GM21515 (cell line): Measurements from ENCODE around the gene CYP3A7.
"Not testable (repeated sequence)": the region's sequence is repeated elsewhere in the genome, so short reads cannot be mapped to it uniquely, and the experiment has no call there.

Source experiments
- ATAC-seq: cut with Tn5 transposase; IDR thresholded peaks from one replicate; pipeline ENCODE4 v1.9.1; 2021; ENCODE audit not compliant: unreplicated experiment

Gene CYP3A7

DNA sequence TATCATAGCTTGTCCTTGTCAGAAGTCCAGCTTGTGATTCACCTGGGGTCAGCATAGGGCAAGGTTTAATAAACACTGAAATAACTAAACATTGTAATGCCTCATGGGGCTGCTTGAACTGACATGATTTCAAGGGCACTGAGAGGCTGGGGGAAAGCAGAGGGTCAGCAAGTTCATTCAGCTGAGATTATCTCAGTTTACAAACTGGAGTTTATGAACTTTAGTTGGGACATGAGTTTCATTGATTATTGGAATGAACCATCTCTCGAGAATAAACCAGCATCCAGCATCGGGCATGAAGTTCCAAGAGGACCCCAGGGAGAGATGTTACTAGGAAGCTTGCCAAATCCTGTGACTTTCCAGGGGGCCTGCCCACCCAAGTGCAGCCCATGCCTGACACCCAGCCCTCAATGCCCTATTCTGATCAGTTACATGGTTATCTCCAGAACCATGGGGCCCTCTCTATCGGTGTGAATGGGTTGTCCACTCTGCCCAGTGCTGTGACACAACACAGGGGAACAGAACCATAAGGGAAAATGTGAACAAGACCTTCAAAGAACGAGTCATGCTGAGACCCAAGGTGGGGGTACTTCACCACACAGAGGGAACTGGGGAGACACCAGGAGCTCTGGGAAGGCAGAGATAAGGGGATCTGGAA is 7.9 kb upstream of the CYP3A7 start:
- ATAC-seq, result no peak

DNA sequence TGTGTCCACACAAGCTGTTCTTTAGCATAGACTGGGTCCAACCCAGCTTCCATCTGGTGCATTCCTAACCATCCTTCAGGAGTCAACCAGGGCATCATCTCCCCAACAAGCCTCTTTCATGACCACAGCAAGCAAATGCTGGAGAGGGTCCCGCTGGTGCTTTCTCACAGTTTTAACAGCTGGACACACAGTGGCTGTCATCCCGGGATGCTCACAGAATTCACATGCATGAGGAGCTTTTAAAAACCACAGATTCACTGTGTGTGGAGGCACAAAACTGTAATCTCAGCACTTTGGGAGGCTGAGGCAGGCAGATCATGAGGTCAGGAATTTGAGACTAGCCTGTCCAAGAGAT is 6.4 kb upstream of the CYP3A7 start:
- no peak for ATAC-seq

DNA sequence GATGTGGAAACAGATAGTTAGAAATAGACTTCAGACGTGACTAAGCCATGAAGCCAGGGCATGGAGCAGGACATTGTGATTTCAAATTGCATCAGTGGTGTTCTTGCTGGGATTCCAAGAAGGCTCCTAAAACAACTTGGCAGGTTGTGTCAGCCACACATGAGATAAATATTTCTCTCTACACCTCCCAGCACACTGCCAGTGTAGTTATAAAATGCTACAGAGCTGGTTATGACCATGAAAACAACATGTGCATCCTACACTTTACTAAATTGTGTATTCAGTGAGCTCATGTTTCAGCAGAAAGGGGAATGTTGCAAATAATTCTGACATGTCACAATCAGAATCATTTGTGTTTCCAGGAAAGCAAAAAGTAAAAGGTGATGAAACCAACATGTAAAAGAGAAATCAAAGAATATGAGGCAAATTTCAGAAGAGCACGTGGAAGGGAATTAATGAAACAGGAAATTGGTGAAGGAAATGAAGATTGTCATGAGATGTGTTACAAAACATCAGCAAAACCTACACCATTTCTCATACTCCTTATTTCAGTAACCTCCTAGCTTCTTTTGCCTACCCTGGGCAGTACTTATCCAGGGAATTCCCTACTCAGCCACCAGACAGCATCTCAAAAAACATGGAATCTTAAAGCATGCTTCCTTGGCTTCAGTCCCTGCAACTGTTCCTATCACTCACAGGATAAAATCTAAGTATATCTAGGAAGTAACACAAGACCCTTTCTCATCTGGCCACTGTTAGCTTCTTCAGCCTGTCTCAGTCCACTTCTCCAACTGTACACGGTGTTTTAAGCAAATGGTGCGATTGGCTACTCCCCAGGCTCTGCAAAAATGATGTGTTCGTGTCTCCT is 5.8 kb upstream of the CYP3A7 start:
- ATAC-seq, result no peak

DNA sequence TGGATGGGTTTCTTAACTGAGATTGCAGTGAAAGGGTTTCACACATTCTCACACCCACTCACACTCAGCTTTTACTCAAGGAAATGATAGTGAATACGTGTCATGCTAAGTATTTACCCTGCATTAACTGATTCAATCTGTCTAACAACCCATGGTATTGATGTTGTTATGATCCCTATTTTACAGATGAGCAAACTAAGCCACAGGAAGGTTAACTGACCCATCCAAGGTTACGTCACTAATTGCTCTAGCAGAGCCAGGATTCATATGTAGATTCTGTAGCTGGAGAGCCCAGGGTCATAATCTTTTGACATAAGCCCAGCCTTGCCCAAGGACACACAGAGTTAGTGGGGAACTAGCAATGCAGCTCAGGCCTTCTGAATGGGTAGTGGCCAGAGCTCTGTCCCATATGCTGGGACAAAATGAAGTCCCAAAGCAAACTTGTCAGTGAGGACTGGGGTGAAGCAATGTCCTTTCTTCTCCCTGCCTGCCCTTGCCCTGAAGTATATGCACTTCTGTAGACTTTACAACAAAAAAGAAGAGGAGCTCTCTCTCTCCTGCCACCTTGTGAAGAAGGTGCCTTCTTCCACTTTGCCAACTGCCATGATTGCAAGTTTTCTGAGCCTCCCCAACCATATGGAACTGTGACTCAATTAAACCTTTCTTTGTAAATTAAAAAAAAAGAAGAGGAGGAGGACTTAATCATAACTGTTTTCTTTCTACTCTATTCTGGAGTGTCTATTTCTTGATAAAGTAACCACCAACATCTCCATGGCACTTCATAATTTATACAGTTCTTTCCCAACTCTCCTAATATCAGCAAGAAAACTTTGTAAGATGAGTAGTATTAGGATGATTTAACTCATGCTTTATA is 4.9 kb upstream of the CYP3A7 start:
- ATAC-seq, result no peak

DNA sequence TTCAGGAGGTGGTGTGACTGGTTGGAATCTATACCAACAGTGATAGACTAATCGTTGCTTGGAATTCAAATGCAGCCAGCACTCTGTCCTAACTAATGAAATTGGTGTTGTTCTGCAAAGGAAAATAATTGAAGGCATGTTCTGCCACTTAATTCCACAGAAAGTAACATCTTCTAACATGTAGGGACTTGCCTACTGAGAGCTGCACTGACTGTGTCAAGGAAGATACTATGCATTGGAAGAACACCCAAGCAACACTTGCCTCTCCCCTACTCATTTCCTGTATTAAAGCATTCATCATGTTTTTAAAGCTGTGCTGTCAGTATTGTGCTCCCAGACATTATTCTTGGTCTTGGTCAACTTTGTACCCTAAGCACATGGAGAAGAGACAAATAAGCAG is 2.7 kb upstream of the CYP3A7 start:
- ATAC-seq, result no peak

DNA sequence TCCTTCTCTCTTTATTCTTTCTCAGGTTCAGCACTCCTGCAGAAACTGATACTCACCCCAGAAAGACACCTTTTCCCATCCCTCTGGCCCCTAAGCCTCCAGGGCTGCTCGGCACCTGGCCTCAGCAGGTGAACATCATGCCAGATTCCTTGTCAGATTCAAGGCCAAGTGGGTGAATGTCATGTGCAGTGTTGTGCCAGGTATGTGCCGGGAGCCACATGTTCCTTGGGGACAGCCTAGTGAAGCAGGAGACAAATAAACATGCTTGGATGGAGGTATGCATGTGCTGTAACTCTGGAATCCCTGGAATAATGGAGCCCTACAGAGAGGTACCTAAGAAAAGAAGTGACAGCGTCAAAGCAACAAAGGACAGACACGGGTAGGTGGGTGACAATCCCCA is 1.7 kb upstream of the CYP3A7 start:
- not testable (repeated sequence) for ATAC-seq

DNA sequence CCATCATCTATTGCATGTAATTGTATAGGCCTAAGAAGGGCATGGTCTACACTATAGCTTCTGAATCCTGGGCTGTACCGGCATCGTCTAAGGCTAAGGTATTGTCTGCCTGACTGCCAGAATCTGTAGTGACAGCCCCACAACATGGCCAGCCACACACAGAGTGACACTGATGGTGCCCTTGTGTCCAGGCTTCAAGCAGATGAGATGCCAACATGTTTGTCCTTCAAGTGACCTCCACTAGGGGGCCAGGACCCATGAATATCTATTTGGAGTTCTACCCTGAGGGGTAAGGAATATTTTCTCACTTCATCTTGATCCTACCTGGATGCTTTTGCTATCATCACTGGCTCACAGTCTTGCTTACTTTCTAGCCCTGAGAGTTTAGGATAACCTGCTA is 1.5 kb downstream of the CYP3A7 start:
- ATAC-seq, result no peak

DNA sequence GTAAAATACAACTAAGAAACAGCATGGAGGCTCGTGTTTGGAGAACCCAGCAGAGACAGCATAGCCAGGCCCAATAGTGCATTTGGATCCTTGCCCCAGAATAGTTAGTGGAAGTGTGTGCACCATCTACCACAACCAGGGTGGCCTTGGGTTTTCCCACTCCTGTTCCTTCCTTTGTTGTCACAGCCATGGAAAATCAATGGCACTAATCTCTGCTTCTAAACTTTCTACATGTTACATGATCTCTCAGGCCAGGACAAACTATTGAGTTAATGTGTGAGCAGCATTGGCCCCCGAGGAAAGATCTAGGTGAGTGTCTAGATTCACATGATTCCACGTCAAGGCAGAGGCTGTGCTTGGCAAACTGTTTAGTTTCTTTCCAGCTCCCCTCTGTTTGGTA is 2.0 kb downstream of the CYP3A7 start:
- ATAC-seq, result no peak

DNA sequence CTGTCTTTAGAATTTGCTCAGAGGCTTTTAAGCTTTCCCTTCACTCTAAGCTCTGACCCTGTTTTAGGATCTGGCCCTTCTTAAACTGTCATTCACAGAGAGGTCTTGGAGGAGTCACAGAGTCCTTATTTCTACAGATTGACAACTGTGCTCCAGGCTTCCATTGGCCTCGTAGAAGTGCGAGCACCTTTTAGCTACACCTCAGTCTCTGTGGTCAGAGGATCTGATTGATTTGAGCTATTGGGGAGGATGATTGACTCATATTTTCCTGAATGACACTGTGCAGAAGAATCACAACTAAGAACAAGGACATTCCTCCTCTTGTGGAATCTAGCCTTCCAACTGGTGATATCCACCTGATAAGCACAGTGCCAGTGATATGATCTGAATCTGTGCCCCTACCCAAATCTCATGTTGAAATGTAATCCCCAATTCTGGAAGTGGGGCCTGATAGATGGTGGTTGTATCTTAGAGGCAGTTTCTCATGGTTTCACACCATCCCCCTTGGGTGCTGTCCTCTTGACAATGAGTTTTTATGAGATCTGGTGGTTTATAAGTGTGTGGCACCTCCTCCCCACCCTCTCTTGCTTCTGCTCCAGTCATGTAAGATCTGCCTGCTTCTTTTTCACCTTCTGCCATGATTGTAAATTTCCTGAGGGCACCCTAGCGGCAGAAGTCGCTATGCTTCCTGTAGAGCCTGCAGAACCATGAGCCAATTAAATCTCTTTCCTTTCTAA is 3.2 kb downstream of the CYP3A7 start:
- ATAC-seq, result no peak

DNA sequence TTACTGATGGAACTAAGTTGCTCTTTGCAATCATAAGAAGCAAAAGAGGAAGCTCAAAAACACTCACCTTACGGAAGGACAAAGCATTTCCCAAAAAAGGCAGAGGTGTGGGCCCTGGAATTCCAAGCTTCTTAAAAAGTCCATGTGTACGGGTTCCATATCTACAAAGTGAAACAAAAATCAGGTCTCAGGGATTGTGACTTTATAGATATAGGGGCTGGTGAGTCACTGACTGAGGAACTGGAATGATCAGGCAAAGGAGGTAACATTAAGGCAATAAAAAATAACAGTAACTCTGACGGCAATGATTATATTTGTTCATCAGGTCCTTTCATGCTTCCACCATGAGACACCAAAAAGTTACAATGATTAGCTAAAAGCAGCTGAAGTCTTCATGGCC is 4.0 kb downstream of the CYP3A7 start:
- ATAC-seq, result no peak

DNA sequence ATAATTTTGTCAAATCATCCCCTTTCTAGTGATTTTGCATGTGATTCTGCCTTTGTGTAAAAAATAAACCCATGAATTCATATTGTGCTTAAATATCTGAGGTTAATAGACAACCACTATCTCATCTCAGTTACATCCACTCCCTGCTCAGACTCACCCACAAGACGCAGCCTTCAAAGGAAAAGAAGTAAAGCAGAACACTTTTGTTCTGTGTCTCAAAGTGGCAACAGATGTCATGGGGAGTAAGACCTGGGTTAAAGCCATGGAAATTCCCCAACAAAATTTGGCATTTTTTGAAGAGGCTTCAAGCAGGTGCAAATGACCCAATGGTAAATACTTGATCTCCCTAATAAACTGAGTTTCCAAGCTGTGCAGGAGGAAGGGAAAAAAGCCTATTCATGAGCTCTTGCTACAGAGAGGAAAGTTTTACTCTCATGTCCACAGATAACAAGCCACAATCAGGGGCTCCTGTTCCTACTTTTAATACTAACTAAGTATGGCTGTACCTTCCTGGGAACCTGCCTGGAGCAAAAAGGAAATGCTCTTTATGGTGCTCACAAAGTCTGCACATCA is 4.7 kb downstream of the CYP3A7 start:
- no peak for ATAC-seq

DNA sequence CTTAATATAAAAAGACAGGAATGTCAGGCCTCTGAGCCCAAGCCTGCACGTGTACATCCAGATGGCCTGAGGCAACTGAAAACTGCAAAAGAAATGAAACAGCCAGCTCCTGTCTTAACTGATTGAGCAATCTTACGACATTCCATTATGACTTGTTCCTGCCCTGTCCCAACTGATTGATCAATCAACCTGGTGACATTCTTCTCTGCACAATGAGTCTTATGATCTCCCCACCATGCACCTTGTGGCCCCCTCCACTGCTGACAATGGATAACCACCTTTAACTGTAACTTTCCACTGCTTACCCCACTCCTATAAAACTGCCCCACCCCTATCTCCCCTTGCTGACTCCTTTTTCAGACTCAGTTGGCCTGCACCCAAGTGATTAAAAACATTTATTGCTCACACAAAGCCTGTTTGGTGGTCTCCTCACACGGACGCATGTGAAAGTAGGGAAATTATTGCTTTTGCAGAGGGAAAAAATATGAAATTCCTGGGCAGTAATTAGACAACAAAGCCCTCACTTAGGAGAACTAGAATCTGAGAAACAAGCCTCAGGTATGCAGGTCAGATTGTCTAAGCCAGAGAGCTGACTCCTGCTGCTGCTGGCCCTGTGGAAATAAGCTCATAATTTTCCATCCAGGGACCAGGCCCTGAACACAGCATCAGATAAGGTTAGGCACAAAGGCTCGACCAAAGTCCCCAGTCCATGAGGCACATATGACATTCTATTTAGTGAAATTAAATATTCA is 5.3 kb downstream of the CYP3A7 start:
- ATAC-seq, result no peak

DNA sequence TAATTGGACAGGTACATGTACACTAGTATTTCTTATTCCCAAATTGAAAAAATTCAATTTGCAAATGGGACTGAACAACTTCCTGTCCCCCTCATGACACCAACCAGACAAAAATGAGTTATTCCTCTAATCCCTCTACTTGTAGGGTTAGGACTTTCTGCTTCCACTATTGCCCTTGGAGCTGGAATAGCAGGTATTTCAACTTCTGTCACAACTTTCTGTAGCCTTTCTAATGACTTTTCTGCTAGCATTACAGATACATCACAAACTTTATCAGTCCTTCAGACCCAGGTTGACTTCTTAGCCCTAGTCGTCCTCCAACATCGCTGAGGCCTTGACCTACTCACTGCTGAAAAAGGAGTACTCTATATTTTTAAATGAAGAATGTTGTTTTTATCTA is 6.4 kb downstream of the CYP3A7 start:
- ATAC-seq, result no peak

DNA sequence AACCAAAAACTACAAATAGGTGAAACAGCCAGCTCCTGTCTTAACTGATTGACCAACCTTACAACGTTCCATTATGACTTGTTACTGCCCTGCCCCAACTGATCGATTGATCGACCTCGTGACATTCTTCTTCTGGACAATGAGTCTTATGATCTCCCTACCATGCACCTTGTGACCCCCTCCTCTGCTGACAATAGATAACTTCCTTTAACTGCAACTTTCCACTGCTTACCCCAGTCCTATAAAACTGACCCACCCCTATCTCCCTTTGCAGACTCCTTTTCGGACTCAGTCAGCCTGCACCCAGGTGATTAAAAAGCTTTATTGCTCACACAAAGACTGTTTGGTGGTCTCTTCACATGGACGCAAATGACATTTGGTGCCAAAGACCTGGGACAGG is 11.8 kb downstream of the CYP3A7 start:
- not testable (repeated sequence) for ATAC-seq

DNA sequence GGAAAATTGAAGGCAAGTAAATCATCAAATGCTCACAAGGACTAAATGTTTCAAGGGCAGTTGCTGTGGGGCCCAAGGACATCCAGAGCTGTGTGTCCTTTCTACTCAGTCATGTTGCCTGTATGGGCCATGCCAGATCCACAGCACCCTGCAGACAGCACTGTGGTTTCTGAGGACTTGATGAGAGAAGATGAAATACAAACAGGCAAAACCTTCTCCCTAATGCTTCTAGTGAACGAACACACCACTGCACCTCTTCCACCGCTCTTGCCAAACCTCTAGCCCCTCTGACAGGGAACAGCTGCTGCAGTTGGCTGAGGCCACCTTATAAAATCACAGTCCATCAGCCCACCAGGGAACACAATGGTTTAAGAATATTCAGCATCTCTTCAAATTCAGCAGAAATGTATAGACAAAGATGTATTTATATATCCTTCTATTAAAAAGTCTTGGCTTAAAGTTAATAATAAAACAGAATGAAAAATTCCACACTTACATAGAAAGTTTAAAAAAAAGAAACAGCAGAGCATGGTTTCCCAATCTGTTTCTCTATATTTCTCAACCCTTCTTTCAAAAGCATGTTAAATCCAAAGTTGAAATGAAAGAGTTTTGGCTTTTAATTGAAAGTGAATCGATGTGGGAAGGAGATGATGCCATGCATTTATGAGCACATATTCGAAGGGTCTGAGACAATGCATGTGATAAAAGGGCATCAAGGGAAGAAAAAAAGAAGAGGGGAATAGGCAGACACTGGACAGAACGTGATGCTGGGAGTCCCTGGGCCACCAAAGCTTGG is 14.0 kb downstream of the CYP3A7 start:
- no peak for ATAC-seq

DNA sequence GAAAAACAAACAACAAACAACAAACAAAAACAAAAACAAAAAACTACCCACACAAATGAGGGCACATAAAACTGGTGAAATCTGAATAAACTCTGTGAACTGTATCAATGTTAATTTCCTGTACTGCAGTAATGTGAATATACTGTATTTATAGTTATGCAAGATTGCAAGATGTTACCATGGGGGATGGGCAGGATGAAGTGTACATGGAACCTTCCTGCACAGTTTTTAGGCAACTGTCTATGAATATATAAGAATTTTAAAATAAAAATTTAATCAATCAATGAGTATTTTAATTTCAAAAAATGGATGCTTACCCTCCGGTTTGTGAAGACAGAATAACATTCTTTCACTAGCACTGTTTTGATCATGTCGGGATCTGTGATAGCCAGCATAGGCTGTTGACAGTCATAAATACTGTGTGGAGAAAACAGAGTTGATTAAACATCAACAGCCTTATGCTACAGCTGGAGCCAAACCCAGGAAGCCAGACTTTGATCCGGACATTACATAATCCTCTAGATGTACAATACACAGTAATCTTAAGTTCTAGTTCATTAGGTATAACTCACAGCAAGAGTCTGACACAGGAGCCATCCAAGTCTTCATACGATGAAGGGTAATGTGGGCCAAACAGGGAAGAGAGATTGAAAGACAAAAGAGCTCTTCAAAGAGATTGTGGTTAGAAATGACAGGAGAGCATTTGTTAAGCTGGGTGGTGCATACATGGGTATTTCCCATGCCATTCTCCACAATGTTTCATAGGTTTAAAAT is 14.8 kb downstream of the CYP3A7 start:
- ATAC-seq, result no peak

DNA sequence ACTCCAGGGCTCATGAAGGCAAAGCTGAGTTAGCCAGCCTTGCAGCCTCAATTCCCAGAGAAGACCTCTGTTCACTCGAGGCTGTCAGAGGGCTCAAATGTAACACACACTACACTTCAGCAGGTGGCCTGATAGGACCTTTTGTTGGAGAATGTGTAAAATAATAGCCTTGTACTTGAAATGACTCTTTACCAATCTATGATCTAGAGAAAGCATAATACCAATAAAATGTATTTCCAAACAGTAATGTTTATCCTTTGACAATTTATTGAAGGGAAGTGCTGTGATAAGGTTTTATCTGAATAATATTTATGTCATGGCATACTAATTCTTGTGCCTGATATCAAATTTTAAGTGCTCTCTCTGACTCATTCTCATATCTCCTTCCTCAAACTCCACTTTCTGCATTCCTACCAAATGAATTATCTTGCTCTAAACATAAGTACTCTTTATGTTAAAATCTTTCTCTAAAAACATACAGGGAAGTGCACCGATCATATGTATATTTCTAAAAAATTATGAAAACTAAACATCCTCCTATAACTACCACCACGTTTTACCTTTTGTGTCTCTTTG is 20.9 kb downstream of the CYP3A7 start:
- ATAC-seq, result no peak
